ENCODE results near the gene CD164L2.

DNA sequence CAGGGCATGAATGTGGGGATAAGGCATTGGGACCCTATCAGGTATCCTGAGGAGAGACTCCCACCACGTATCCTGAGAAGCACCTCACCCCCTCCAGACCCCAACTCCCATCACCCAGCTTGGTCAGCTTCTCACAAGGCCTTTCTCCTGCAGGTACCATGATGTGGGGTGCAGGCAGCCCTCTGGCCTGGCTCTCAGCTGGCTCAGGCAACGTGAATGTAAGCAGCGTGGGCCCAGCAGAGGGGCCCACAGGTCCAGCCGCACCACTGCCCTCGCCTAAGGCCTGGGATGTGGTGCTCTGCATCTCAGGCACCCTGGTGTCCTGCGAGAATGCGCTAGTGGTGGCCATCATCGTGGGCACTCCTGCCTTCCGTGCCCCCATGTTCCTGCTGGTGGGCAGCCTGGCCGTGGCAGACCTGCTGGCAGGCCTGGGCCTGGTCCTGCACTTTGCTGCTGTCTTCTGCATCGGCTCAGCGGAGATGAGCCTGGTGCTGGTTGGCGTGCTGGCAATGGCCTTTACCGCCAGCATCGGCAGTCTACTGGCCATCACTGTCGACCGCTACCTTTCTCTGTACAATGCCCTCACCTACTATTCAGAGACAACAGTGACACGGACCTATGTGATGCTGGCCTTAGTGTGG lies 10.6 kb upstream of the CD164L2 start:
- no peak for TF ChIP-seq KLF1 (tag by site-specific recombination; IDR thresholded peaks at IDR 0.05)
- TF ChIP-seq ZNF629 (tag by site-specific recombination; IDR thresholded peaks at IDR 0.05), result no peak
- TF ChIP-seq CTCF (tag by site-specific recombination; IDR thresholded peaks at IDR 0.05), result no peak
- no peak for TF ChIP-seq ZNF777 (tag by site-specific recombination; IDR thresholded peaks at IDR 0.05; ENCODE audit: borderline replicate concordance)

Data from HEK293 (cell line).